HEK293 (cell line): ENCODE data around the gene SP6.

Experiments used
- CTCF ChIA-PET: fragments of 350-600 bp; formaldehyde crosslinking; extraction: SDS; loops from one replicate; lab custom pipeline; 2021; ENCODE audit warnings: antibody characterized with exemption; lab: Yijun Ruan, JAX
- POLR2A ChIA-PET: fragments of 300-600 bp; formaldehyde crosslinking; extraction: SDS; loops from one replicate; lab custom pipeline; 2020; ENCODE audit warnings: antibody characterized with exemption, inconsistent platforms; lab: Yijun Ruan, JAX
- H3K27ac ChIP-seq: fragments of 200-500 bp; sonication (Bioruptor generic); 2 replicates; pipeline ENCODE4 v1.5.1; 2014; ENCODE audit warnings: low read depth, low read length, control low read depth, inconsistent platforms; ENCODE audit errors: extremely low read depth
- H3K36me3 ChIP-seq, 2 experiments: fragments of 200-500 bp in 1 of 2; sonication (Bioruptor generic) in 1 of 2; 1 replicate in 1 of 2; 2 replicates in 1 of 2; pipeline ENCODE4 v1.5.1; 2014 to 2017; ENCODE audit warnings: inconsistent platforms in 2 of 2, low read length in 2 of 2; ENCODE audit not compliant: control insufficient read depth in 2 of 2, insufficient read depth in 1 of 2
- H3K4me1 ChIP-seq: fragments of 200-500 bp; sonication (Bioruptor generic); 2 replicates; pipeline ENCODE4 v1.5.1; 2014; ENCODE audit warnings: mild to moderate bottlenecking, low read length, inconsistent platforms; ENCODE audit not compliant: control insufficient read depth, insufficient read depth
- H3K4me3 ChIP-seq: 2 replicates; pipeline ENCODE4 v1.5.1; 2011; ENCODE audit warnings: low read depth, mild to moderate bottlenecking, control low read depth, low read length, moderate library complexity
- H3K9me3 ChIP-seq: fragments of 200-500 bp; sonication (Bioruptor generic); 2 replicates; pipeline ENCODE4 v1.5.1; 2014; ENCODE audit warnings: low read depth, low read length, inconsistent platforms; ENCODE audit not compliant: control insufficient read depth, insufficient read depth
- IKZF3 ChIP-seq: fragments of 450-650 bp; IDR thresholded peaks from 2 replicates; pipeline ENCODE4 v1.5.0; 2018; ENCODE audit warnings: missing biosample characterization, mild to moderate bottlenecking, missing genetic modification characterization, moderate library complexity
- KLF1 ChIP-seq: fragments of 450-650 bp; formaldehyde crosslinking; IDR thresholded peaks from 2 replicates; pipeline ENCODE4 v1.5.1; 2016; ENCODE audit warnings: missing biosample characterization, missing genetic modification characterization
- KLF16 ChIP-seq: fragments of 450-650 bp; formaldehyde crosslinking; IDR thresholded peaks from 2 replicates; pipeline ENCODE4 v1.5.1; 2017; ENCODE audit warnings: missing biosample characterization, missing genetic modification characterization
- KLF8 ChIP-seq: fragments of 450-650 bp; formaldehyde crosslinking; IDR thresholded peaks from 2 replicates; pipeline ENCODE4 v1.5.1; 2016; ENCODE audit warnings: missing biosample characterization, missing genetic modification characterization
- PRDM1 ChIP-seq: fragments of 450-650 bp; formaldehyde crosslinking; IDR thresholded peaks from 2 replicates; pipeline ENCODE4; 2016; ENCODE audit warnings: missing biosample characterization, missing genetic modification characterization
- PRDM10 ChIP-seq: fragments of 450-650 bp; formaldehyde crosslinking; IDR thresholded peaks from 2 replicates; pipeline ENCODE4 v1.5.1; 2016; ENCODE audit warnings: missing biosample characterization, missing genetic modification characterization
- PRDM4 ChIP-seq: fragments of 450-650 bp; formaldehyde crosslinking; IDR thresholded peaks from 2 replicates; pipeline ENCODE4 v1.5.1; 2017; ENCODE audit warnings: missing biosample characterization, missing genetic modification characterization
- SCRT1 ChIP-seq: fragments of 450-650 bp; formaldehyde crosslinking; IDR thresholded peaks from 2 replicates; pipeline ENCODE4 v1.5.1; 2016; ENCODE audit warnings: missing biosample characterization, missing genetic modification characterization, borderline replicate concordance
- ZBTB48 ChIP-seq: fragments of 450-650 bp; formaldehyde crosslinking; IDR thresholded peaks from 2 replicates; pipeline ENCODE4 v1.5.1; 2016; ENCODE audit warnings: missing biosample characterization, missing genetic modification characterization
- ZBTB8A ChIP-seq: fragments of 450-650 bp; formaldehyde crosslinking; IDR thresholded peaks from 2 replicates; pipeline ENCODE4 v1.5.1; 2016; ENCODE audit warnings: missing biosample characterization, missing genetic modification characterization
- ZFP37 ChIP-seq: fragments of 450-650 bp; formaldehyde crosslinking; IDR thresholded peaks from 2 replicates; pipeline ENCODE4 v1.5.1; 2016; ENCODE audit warnings: missing biosample characterization, missing genetic modification characterization
- ZNF138 ChIP-seq: fragments of 450-650 bp; formaldehyde crosslinking; IDR thresholded peaks from 2 replicates; pipeline ENCODE4 v1.5.1; 2016; ENCODE audit warnings: missing biosample characterization, missing genetic modification characterization, borderline replicate concordance
- ZNF169 ChIP-seq: fragments of 450-650 bp; formaldehyde crosslinking; IDR thresholded peaks from 2 replicates; pipeline ENCODE4 v1.5.1; 2016; ENCODE audit warnings: missing biosample characterization, missing genetic modification characterization
- ZNF211 ChIP-seq: fragments of 450-650 bp; formaldehyde crosslinking; IDR thresholded peaks from 2 replicates; pipeline ENCODE4 v1.5.1; 2016; ENCODE audit warnings: low read depth, missing biosample characterization, missing genetic modification characterization
- ZNF280D ChIP-seq: fragments of 450-650 bp; formaldehyde crosslinking; IDR thresholded peaks from 2 replicates; pipeline ENCODE4 v1.5.1; 2016; ENCODE audit warnings: missing biosample characterization, missing genetic modification characterization
- ZNF324 ChIP-seq: fragments of 450-650 bp; formaldehyde crosslinking; IDR thresholded peaks from 2 replicates; pipeline ENCODE4 v1.5.1; 2016; ENCODE audit warnings: missing biosample characterization, missing genetic modification characterization
- ZNF335 ChIP-seq: fragments of 450-650 bp; formaldehyde crosslinking; conservative IDR thresholded peaks from 2 replicates; pipeline ENCODE4 v1.5.1; 2016; ENCODE audit warnings: missing biosample characterization, missing genetic modification characterization
- ZNF391 ChIP-seq: fragments of 450-650 bp; formaldehyde crosslinking; IDR thresholded peaks from 2 replicates; pipeline ENCODE4 v1.5.1; 2016; ENCODE audit warnings: low read depth, missing biosample characterization, missing genetic modification characterization, borderline replicate concordance
- ZNF585B ChIP-seq: fragments of 450-650 bp; formaldehyde crosslinking; IDR thresholded peaks from 2 replicates; pipeline ENCODE4 v1.5.1; 2016; ENCODE audit warnings: missing biosample characterization, missing genetic modification characterization
- ZNF600 ChIP-seq: fragments of 450-650 bp; formaldehyde crosslinking; IDR thresholded peaks from 2 replicates; pipeline ENCODE4 v1.5.1; 2016; ENCODE audit warnings: missing biosample characterization, missing genetic modification characterization
- ZNF660 ChIP-seq: fragments of 450-650 bp; IDR thresholded peaks from 2 replicates; pipeline ENCODE4 v1.5.1; 2018; ENCODE audit warnings: missing biosample characterization, mild to moderate bottlenecking, missing genetic modification characterization
- ZNF777 ChIP-seq: fragments of 450-650 bp; formaldehyde crosslinking; IDR thresholded peaks from 2 replicates; pipeline ENCODE4 v1.5.1; 2017; ENCODE audit warnings: missing biosample characterization, missing genetic modification characterization, borderline replicate concordance

SP6 gene

GRCh38 chr17:47896672-47897490 is 45.9 kb upstream of the SP6 start:
- Histone ChIP-seq H3K4me1 (peaks cover 4% of the 10 kb centered on the region; the same call in 1 of the 2 replicates), H3K36me3 (peaks cover 0 to 25% of the 10 kb centered on the region in 2 experiments; a peak in 2 of 3 replicates), H3K4me3 (peak overlapping the region; percentile 95), H3K9me3 (no peaks in the 10 kb centered on the region), H3K27ac (peak overlapping the region; percentile 98)
- POLR2A ChIA-PET, result interaction anchor here (0.6 to 1.1 kb wide), 4 partner anchors 44 to 246 kb away, joined by 3 to 7 read pairs (median 4); partner anchors contain the start of genes CDK5RAP3, PNPO and SCRN2
- CTCF ChIA-PET, result interaction anchor here (0.6 to 0.9 kb wide), 4 partner anchors 23 to 51 kb away, joined by 3 to 6 read pairs (median 3); partner anchors contain the start of gene SP6
- no peak for TF ChIP-seq SCRT1
- TF ChIP-seq ZNF335 (tag by site-specific recombination), result 0 out of 2 replicates have a peak, but pooled peaks have one; percentile 42
- TF ChIP-seq ZNF777, result no peak
- TF ChIP-seq PRDM1 (tag by site-specific recombination), result 0 out of 2 replicates have a peak, but pooled peaks have one; percentile 23
- no peak for TF ChIP-seq ZNF169 (tag by site-specific recombination)
- peak; percentile 45; the same call in 1 of the 2 replicates for TF ChIP-seq ZBTB48
- TF ChIP-seq KLF1 (tag by site-specific recombination), result no peak
- TF ChIP-seq ZFP37, result 0 out of 2 replicates have a peak, but pooled peaks have one; percentile 66
- peak; percentile 82 for TF ChIP-seq ZBTB8A (tag by site-specific recombination)
- TF ChIP-seq ZNF660 (tag by site-specific recombination), result 0 out of 2 replicates have a peak, but pooled peaks have one; percentile 12
- no peak for TF ChIP-seq ZNF138 (tag by site-specific recombination)
- no peak for TF ChIP-seq KLF8 (tag by site-specific recombination)
- TF ChIP-seq PRDM10 (tag by site-specific recombination), result no peak
- 0 out of 2 replicates have a peak, but pooled peaks have one; percentile 28 for TF ChIP-seq ZNF391
- TF ChIP-seq PRDM4 (tag by site-specific recombination), result no peak

- peaks cover 0 to 25% of the 10 kb centered on the region in 2 experiments; a peak in 2 of 3 replicates for H3K36me3 ChIP-seq
- no peaks in the 10 kb centered on the region for H3K9me3 ChIP-seq
- POLR2A ChIA-PET, result interaction anchor here (0.7 to 3.5 kb wide), 36 partner anchors 9 to 247 kb away, joined by 3 to 35 read pairs (median 4); partner anchors contain the start of genes CDK5RAP3, KPNB1, LRRC46 and MRPL10
- peak within 1 kb of the TSS; percentile 98 for H3K27ac ChIP-seq
- CTCF ChIA-PET, result interaction anchor here (0.6 to 18.5 kb wide), 10 partner anchors 8 to 197 kb away, joined by 3 to 837 read pairs (median 4); partner anchors contain the start of genes SCRN2 and SP6
- peaks cover 4% of the 10 kb centered on the region; the same call in 1 of the 2 replicates for H3K4me1 ChIP-seq
- peak within 1 kb of the TSS; percentile 95 for H3K4me3 ChIP-seq
- TF ChIP-seq KLF16 (peak; percentile 88), ZNF324 (tag by site-specific recombination) (0 out of 2 replicates have a peak, but pooled peaks have one; percentile 12), ZNF211 (tag by site-specific recombination) (no peak), ZNF600 (tag by site-specific recombination) (peak; percentile 52), IKZF3 (tag by site-specific recombination) (0 out of 2 replicates have a peak, but pooled peaks have one; percentile 21), ZNF280D (no peak), ZNF585B (tag by site-specific recombination) (no peak)
Measured at GRCh38 chr17:47895856-47896671, 45.1 kb upstream of the SP6 start, which contains the start of gene SP2. Gene SP2, plus strand, starts transcription at chr17:47896236. Its CDS starts 51 bp downstream, at chr17:47896287.
